GM12878 (cell line): ENCODE results near the gene LMF1. TPM values are rescaled to one million over a fixed set of nuclear protein-coding genes. Genes with fewer than 3 reads are reported as not detected.

Source experiments
- ATAC-seq: fragments of 200-7000 bp; cut with Tn5 transposase; 3 replicates; pipeline ENCODE4 v1.9.1; 2020; ENCODE audit warnings: mild to moderate bottlenecking, moderate library complexity
- BruUV-seq: library from RNA; stranded (reverse); fragments of 400-500 nt; replicated peaks from 2 replicates; lab custom pipeline; 2021; lab: Mats Ljungman, UMichigan
- CTCF ChIA-PET: fragments of 300-600 bp; sonication (Branson Sonifier 250); formaldehyde crosslinking; extraction: SDS; loops from one replicate; lab custom pipeline; 2021; ENCODE audit warnings: inconsistent platforms; lab: Yijun Ruan, JAX
- POLR2A ChIA-PET: fragments of 350-600 bp; formaldehyde crosslinking; extraction: SDS; loops from one replicate; lab custom pipeline; 2021; ENCODE audit warnings: inconsistent platforms; lab: Charles Lee
- RAD21 ChIA-PET: fragments of 300-600 bp; sonication (Branson Sonifier 250); formaldehyde crosslinking; loops from one replicate; lab custom pipeline; 2023; ENCODE audit warnings: antibody characterized with exemption; ENCODE audit not compliant: unreplicated experiment; lab: Charles Lee
- SMC1A ChIA-PET: fragments of 300-600 bp; sonication (Branson Sonifier 250); formaldehyde crosslinking; loops from one replicate; lab custom pipeline; 2023; ENCODE audit not compliant: unreplicated experiment, uncharacterized antibody; lab: Charles Lee
- DNase-seq: peaks from one replicate; pipeline ENCODE4 v3.0.0-alpha.2; 2011; ENCODE audit warnings: low read depth, low spot score
- FAIRE-seq: peaks from 3 replicates; lab custom pipeline; 2011; peaks lifted over from hg19 to GRCh38; lab: Jason Lieb, UNC
- H2AFZ ChIP-seq: 2 replicates; pipeline ENCODE4 v1.6.0; 2011; ENCODE audit warnings: low read depth, low read length, control low read depth; ENCODE audit not compliant: control insufficient read depth
- H3K27ac ChIP-seq: 2 replicates; pipeline ENCODE4 v1.5.1; 2011; ENCODE audit warnings: control low read depth; ENCODE audit not compliant: control insufficient read depth, insufficient read depth
- H3K27me3 ChIP-seq, 2 experiments: replicated peaks in 1 of 2; 2 replicates each; pipeline versions ENCODE4 v1.6.0 to v1.6.1; 2011; ENCODE audit warnings: low read length in 1 of 2; ENCODE audit not compliant: control insufficient read depth in 2 of 2, insufficient read depth in 2 of 2
- H3K36me3 ChIP-seq, 2 experiments: 2 replicates each; pipeline ENCODE4 v1.5.1; 2011; ENCODE audit warnings: low read length in 1 of 2; ENCODE audit not compliant: control insufficient read depth in 2 of 2, insufficient read depth in 2 of 2
- H3K4me1 ChIP-seq: 2 replicates; pipeline ENCODE4 v1.6.1; 2011; ENCODE audit warnings: mild to moderate bottlenecking, low read length, moderate library complexity, mixed read lengths; ENCODE audit not compliant: control insufficient read depth, insufficient read depth
- H3K4me2 ChIP-seq: 2 replicates; pipeline ENCODE4 v1.6.0; 2011; ENCODE audit warnings: control low read depth; ENCODE audit not compliant: control insufficient read depth, insufficient read depth
- H3K4me3 ChIP-seq: fragments of 200-600 bp; sonication (generic); 2 replicates; pipeline ENCODE4 v1.5.1; 2016
- H3K79me2 ChIP-seq: 2 replicates; pipeline ENCODE4 v1.6.0; 2011; ENCODE audit warnings: low read length; ENCODE audit not compliant: control insufficient read depth, insufficient read depth
- H3K9ac ChIP-seq: 2 replicates; pipeline ENCODE4 v1.8.0; 2011; ENCODE audit warnings: low read length, control low read depth, mixed read lengths; ENCODE audit not compliant: control insufficient read depth, insufficient read depth
- H3K9me3 ChIP-seq: replicated peaks from 3 replicates; pipeline ENCODE4 v1.5.1; 2011; ENCODE audit warnings: mild to moderate bottlenecking, low read length; ENCODE audit not compliant: control insufficient read depth, insufficient read depth
- H4K20me1 ChIP-seq: 2 replicates; pipeline ENCODE4 v1.6.0; 2011; ENCODE audit not compliant: control insufficient read depth, insufficient read depth
- BMI1 ChIP-seq: fragments of 450-650 bp; IDR thresholded peaks from 2 replicates; pipeline ENCODE4 v1.6.1; 2016; ENCODE audit warnings: mild to moderate bottlenecking, moderate library complexity, borderline replicate concordance
- CBFB ChIP-seq: IDR thresholded peaks from 2 replicates; pipeline ENCODE4 v1.6.1; 2016; ENCODE audit warnings: antibody characterized with exemption, low read depth
- CBX3 ChIP-seq: fragments of 200-600 bp; sonication (generic); IDR thresholded peaks from 2 replicates; pipeline ENCODE4 v1.6.1; 2016; ENCODE audit warnings: low read depth, borderline replicate concordance
- DPF2 ChIP-seq: fragments of 450-650 bp; IDR thresholded peaks from 2 replicates; pipeline ENCODE4 v1.6.1; 2017; ENCODE audit warnings: mild to moderate bottlenecking
- HDAC2 ChIP-seq: fragments of 200-600 bp; sonication (generic); IDR thresholded peaks from 2 replicates; pipeline ENCODE4 v1.6.1; 2017
- IKZF2 ChIP-seq, 2 experiments: fragments of 450-650 bp; IDR thresholded peaks; 2 replicates each; pipeline ENCODE4 v1.6.1; 2017; ENCODE audit warnings: mild to moderate bottlenecking in 2 of 2, moderate library complexity in 2 of 2
- MAX ChIP-seq: IDR thresholded peaks from 2 replicates; pipeline ENCODE4 v1.6.1; 2012; ENCODE audit warnings: low read depth, low read length, improper control_type of control experiment
- MEF2A ChIP-seq: IDR thresholded peaks from 2 replicates; pipeline ENCODE4 v1.6.1; 2011; ENCODE audit warnings: low read depth, mild to moderate bottlenecking, low read length, moderate library complexity; ENCODE audit not compliant: insufficient read depth
- MLLT1 ChIP-seq: fragments of 450-650 bp; IDR thresholded peaks from 2 replicates; pipeline ENCODE4 v1.6.1; 2016; ENCODE audit warnings: mild to moderate bottlenecking
- POLR2A ChIP-seq: IDR thresholded peaks from 2 replicates; pipeline ENCODE4 v1.6.1; 2011; ENCODE audit warnings: low read depth, mild to moderate bottlenecking, low read length
- YY1 ChIP-seq: IDR thresholded peaks from 2 replicates; pipeline ENCODE4 v1.6.1; 2011; ENCODE audit warnings: low read depth, mild to moderate bottlenecking, low read length
- ZBTB4 ChIP-seq: fragments of 450-650 bp; formaldehyde crosslinking; IDR thresholded peaks from 2 replicates; pipeline ENCODE4 v1.4.0; 2022; ENCODE audit warnings: mild to moderate bottlenecking, moderate library complexity
- WGBS: methylation state at CpG from one replicate; pipeline ENCODE4 v1.1.6; 2016; ENCODE audit warnings: low lambda C conversion rate; ENCODE audit not compliant: insufficient replicate concordance, insufficient coverage; ENCODE audit errors: missing lambda C conversion rate; 5-methylcytosine and 5-hydroxymethylcytosine counted together
- in situ Hi-C: fragments of 300-500 bp; cut with MboI; formaldehyde crosslinking; loops from 9 replicates; pipeline ENCODE4 v1.14.3; 2018; ENCODE audit warnings: mixed read lengths
- intact Hi-C: fragments of 100-400 bp; cut with micrococcal nuclease; formaldehyde crosslinking; loops from one replicate; pipeline ENCODE4 v1.14.2; 2022; ENCODE audit not compliant: unreplicated experiment
- polyA plus RNA-seq, 11 experiments: library from polyadenylated mRNA; depleted of rRNA in 4 of 11; unstranded in 6 of 11; stranded (reverse) in 5 of 11; fragments of >200 nt; fragmentation: Nextera tagmentation in 4 of 11; fragmentation: Illumina TruSeq in 1 of 11; extraction: Ambion mirVana in 4 of 11; extraction: Trizol in 1 of 11; gene quantifications; 1 replicate in 1 of 11; 2 replicates in 10 of 11; pipeline versions ENCODE4 v1.2.1 to v1.2.3, GENCODE V29; 2011 to 2016; ENCODE audit warnings: inconsistent platforms in 2 of 11, missing spikeins in 2 of 11, low read depth in 1 of 11
- total RNA-seq, 4 experiments: library from RNA; depleted of rRNA in 3 of 4; stranded (reverse); fragments of >200 nt in 3 of 4; fragmentation: Illumina TruSeq in 1 of 4; extraction: Trizol in 1 of 4; gene quantifications; 2 replicates each; pipeline versions ENCODE4 v1.2.1 to v1.2.3, GENCODE V29; 2013 to 2021
- TF ChIP-seq, protein P1 (sequence below): IDR thresholded peaks from 2 replicates; pipeline ENCODE4 v1.6.1; 2011; ENCODE audit warnings: borderline replicate concordance, low read depth, mild to moderate bottlenecking, moderate library complexity, low read length; ENCODE audit not compliant: insufficient read depth, poor library complexity, severe bottlenecking

The LMF1 gene
- total and polyA plus RNA-seq, 10 of the 15 experiments (the other 5 are each of a cell fraction or from before 2014, with no cell fraction given) = 0.18 to 3.2 (median 1.4) TPM; not detected in 1

DNA sequence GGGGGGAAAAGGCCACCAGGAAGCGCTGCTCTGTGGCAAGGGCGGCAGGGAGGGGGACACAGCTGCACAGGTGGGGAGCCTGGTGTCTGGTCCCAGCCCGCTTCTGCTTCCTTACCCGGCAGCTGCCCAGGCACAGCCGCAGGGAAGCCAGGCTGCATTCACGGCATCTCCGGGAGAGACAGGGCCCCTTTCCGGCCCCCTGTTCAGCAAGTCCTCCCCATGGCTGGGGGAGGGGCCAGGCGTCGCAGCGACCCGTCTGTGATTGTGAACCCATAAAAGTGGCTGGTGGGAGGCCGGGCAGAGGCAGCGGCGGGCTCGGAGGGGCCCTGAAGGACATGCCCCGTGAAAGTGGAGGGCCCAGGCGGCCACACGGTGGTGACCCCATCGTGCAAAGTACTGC, 39.5 kb upstream of the LMF1 start:
- whole genome bisulfite sequencing = 16% methylated on average over 15 of the region's 20 CpGs
- BruUV-seq = no TSS peak

More for the DNA sequence above, 39.5 kb upstream of the LMF1 start:
- ATAC-seq = no peak
- TF ChIP-seq MEF2A (no peak), POLR2A (no peak), YY1 (no peak), ZBTB4 (CRISPR knock-in tag) (no peak), MAX (no peak), CBFB (no peak), IKZF2 (IDR thresholded peaks at IDR 0.05) (no peak), CBX3 (no peak), MLLT1 (no peak), DPF2 (no peak), BMI1 (no peak), HDAC2 (no peak)
- TF ChIP-seq, protein P1, sequence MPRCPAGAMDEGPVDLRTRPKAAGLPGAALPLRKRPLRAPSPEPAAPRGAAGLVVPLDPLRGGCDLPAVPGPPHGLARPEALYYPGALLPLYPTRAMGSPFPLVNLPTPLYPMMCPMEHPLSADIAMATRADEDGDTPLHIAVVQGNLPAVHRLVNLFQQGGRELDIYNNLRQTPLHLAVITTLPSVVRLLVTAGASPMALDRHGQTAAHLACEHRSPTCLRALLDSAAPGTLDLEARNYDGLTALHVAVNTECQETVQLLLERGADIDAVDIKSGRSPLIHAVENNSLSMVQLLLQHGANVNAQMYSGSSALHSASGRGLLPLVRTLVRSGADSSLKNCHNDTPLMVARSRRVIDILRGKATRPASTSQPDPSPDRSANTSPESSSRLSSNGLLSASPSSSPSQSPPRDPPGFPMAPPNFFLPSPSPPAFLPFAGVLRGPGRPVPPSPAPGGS = no peak
- H3K79me2 ChIP-seq = no peaks in the 10 kb centered on the region
- H3K4me3 ChIP-seq = no peak overlapping the region
- POLR2A ChIA-PET = no interaction called here
- no peaks in the 10 kb centered on the region for H3K4me1 ChIP-seq
- H3K36me3 ChIP-seq = no peaks in the 10 kb centered on the region
- no peaks in the 10 kb centered on the region for H3K27me3 ChIP-seq
- no peaks in the 10 kb centered on the region for H4K20me1 ChIP-seq
- CTCF ChIA-PET = no interaction called here
- FAIRE-seq = no peak
- H3K9ac ChIP-seq = no peak overlapping the region
- RAD21 ChIA-PET = no interaction called here
- no peak overlapping the region for H3K4me2 ChIP-seq
- no peak overlapping the region for H2AFZ ChIP-seq
- intact Hi-C loops = no loop called here
- no peaks in the 10 kb centered on the region for H3K9me3 ChIP-seq
- DNase-seq = no peak
- in situ Hi-C loops = no loop called here
- no peak overlapping the region for H3K27ac ChIP-seq
- SMC1A ChIA-PET = no interaction called here
